SK-N-SH treated with all-trans-retinoic acid at 6 μM for 48 hours (cell line): ENCODE data around the gene ADORA1.

ENCODE experiments used
- ARNTL ChIP-seq: fragments of 450-650 bp; formaldehyde crosslinking; IDR thresholded peaks from 2 replicates; pipeline ENCODE4 v1.5.0; 2020; ENCODE audit warnings: low read depth, mild to moderate bottlenecking, moderate library complexity, borderline replicate concordance
- CSDC2 ChIP-seq: fragments of 250-450 bp; sonication (Bioruptor Pico); IDR thresholded peaks from 2 replicates; pipeline ENCODE4 v1.5.0; 2020; ENCODE audit warnings: mild to moderate bottlenecking, moderate library complexity
- OSR1 ChIP-seq: fragments of 250-450 bp; sonication (Bioruptor Pico); IDR thresholded peaks from 2 replicates; pipeline ENCODE4 v1.8.0; 2022; ENCODE audit warnings: moderate library complexity, mild to moderate bottlenecking, inconsistent platforms
- PATZ1 ChIP-seq: fragments of 250-450 bp; sonication (Bioruptor Pico); IDR thresholded peaks from 2 replicates; pipeline ENCODE4 v1.8.0; 2020; ENCODE audit warnings: mild to moderate bottlenecking, moderate library complexity, borderline replicate concordance
- RARB ChIP-seq: fragments of 250-450 bp; sonication (Bioruptor Pico); IDR thresholded peaks from 2 replicates; pipeline ENCODE4 v1.8.0; 2021; ENCODE audit warnings: mild to moderate bottlenecking, moderate library complexity
- SNAI2 ChIP-seq: fragments of 250-450 bp; sonication (Bioruptor Pico); IDR thresholded peaks from 2 replicates; pipeline ENCODE4 v1.5.0; 2020; ENCODE audit warnings: mild to moderate bottlenecking, moderate library complexity
- TF ChIP-seq, protein P1 (sequence below): fragments of 250-450 bp; sonication (Bioruptor Pico); IDR thresholded peaks from 2 replicates; pipeline ENCODE4 v1.8.0; 2021; ENCODE audit warnings: low read depth, mild to moderate bottlenecking, moderate library complexity, borderline replicate concordance

DNA sequence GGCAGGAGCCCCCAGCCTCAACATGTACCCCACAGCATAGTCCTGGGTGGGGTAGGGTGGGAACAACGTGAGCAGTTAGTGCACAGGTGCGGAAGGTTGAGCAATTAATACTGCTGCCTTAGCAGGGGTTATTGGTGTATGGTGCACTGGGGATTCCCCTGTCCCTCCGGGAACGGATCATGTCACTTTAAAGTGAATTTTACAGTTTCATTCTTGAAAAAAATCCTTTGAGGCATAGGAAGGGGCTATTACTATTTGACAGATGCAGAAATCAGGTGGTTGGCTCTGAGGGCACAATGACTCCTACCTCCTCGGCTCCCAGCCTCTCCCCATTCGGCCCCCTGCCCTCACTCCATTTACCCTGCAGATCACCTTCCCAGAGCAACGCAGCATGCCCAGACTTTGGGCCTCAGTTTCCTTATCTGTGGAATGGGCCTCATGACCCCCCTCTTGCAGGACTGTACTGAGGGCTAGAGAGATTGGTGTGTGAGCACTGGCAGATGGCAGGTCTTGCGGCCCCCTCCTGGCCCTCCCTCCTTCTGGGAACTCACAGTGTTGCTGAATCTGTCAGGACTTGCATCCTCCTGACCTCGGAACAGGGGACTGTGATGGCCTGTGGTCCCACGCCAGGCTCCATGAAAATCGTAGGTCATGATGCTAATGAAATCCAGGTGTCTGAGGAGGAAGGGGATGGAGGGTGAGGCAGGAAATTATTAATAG is 53.2 kb downstream of the ADORA1 start:
- TF ChIP-seq PATZ1 (CRISPR knock-in tag) (no peak), RARB (CRISPR knock-in tag) (no peak), SNAI2 (no peak), ARNTL (CRISPR knock-in tag) (no peak), OSR1 (no peak), CSDC2 (CRISPR knock-in tag) (no peak)
- TF ChIP-seq, protein P1, sequence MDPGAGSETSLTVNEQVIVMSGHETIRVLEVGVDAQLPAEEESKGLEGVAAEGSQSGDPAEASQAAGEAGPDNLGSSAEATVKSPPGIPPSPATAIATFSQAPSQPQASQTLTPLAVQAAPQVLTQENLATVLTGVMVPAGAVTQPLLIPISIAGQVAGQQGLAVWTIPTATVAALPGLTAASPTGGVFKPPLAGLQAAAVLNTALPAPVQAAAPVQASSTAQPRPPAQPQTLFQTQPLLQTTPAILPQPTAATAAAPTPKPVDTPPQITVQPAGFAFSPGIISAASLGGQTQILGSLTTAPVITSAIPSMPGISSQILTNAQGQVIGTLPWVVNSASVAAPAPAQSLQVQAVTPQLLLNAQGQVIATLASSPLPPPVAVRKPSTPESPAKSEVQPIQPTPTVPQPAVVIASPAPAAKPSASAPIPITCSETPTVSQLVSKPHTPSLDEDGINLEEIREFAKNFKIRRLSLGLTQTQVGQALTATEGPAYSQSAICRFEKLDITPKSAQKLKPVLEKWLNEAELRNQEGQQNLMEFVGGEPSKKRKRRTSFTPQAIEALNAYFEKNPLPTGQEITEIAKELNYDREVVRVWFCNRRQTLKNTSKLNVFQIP (CRISPR knock-in tag), result no peak
